ENCODE data around the gene CBFA2T2.
"Not testable (repeated sequence)": the region's sequence is repeated elsewhere in the genome, so short reads cannot be mapped to it uniquely, and the experiment has no call there.

The CBFA2T2 gene

GRCh38 chr20:33490934-33491656 lies 1.2 kb downstream of the CBFA2T2 start:
- POLR2A ChIA-PET, result no interaction called here
- 84% methylated on average over 6 of the region's 8 CpGs for WGBS (ENCODE audit: insufficient coverage)
- no peaks in the 10 kb centered on the region for H3K9me3 ChIP-seq (ENCODE audit: control extremely low read depth in 1 of 5, control insufficient read depth in 4 of 5, insufficient read depth in 2 of 5, low read depth in 1 of 5, low read length in 4 of 5)
- H3K27me3 ChIP-seq (replicated peaks in 2 of 5; ENCODE audit: control insufficient read depth in 4 of 5, insufficient read depth in 5 of 5, low read length in 4 of 5), result no peaks in the 10 kb centered on the region
- H3K27ac ChIP-seq (ENCODE audit: insufficient read depth in 1 of 2, low read depth in 1 of 2, low read length in 2 of 2, poor library complexity in 1 of 2, severe bottlenecking in 2 of 2), result peak overlapping the region; percentile 66 to 81
- CTCF ChIA-PET, result no interaction called here
- H3K36me3 ChIP-seq (ENCODE audit: control insufficient read depth in 4 of 4, insufficient read depth in 4 of 4, low read length in 3 of 4), result peaks cover 0 to 3% (median under 1%) of the 10 kb centered on the region in 4 experiments
- DNase-seq, result no peak
- H3K4me1 ChIP-seq (ENCODE audit: control extremely low read depth in 1 of 4, control insufficient read depth in 4 of 4, insufficient read depth in 4 of 4, low read length in 3 of 4), result peaks cover 0 to 17% (median 16%) of the 10 kb centered on the region in 4 experiments
- H3K4me3 ChIP-seq (ENCODE audit: control insufficient read depth in 1 of 7, extremely low read depth in 1 of 7, insufficient read depth in 4 of 7, low read depth in 2 of 7, low read length in 6 of 7), result peak overlapping the region; percentile 38 to 96 (median 89)

GRCh38 chr20:33493076-33493766 lies 3.3 kb downstream of the CBFA2T2 start:
- Histone ChIP-seq H3K36me3 (ENCODE audit: control insufficient read depth in 4 of 4, insufficient read depth in 4 of 4, low read length in 3 of 4) (peaks cover 0 to 3% (median 1%) of the 10 kb centered on the region in 4 experiments), H3K27me3 (replicated peaks in 2 of 5; ENCODE audit: control insufficient read depth in 4 of 5, insufficient read depth in 5 of 5, low read length in 4 of 5) (no peaks in the 10 kb centered on the region), H3K27ac (ENCODE audit: insufficient read depth in 1 of 2, low read depth in 1 of 2, low read length in 2 of 2, poor library complexity in 1 of 2, severe bottlenecking in 2 of 2) (no peak overlapping the region), H3K4me3 (ENCODE audit: control insufficient read depth in 1 of 7, extremely low read depth in 1 of 7, insufficient read depth in 4 of 7, low read depth in 2 of 7, low read length in 6 of 7) (no peak overlapping the region), H3K9me3 (ENCODE audit: control extremely low read depth in 1 of 5, control insufficient read depth in 4 of 5, insufficient read depth in 2 of 5, low read depth in 1 of 5, low read length in 4 of 5) (no peaks in the 10 kb centered on the region), H3K4me1 (ENCODE audit: control extremely low read depth in 1 of 4, control insufficient read depth in 4 of 4, insufficient read depth in 4 of 4, low read length in 3 of 4) (peaks cover 0 to 17% (median 16%) of the 10 kb centered on the region in 4 experiments)
- WGBS (ENCODE audit: insufficient coverage), result 99% methylated on average over 11 of the region's 15 CpGs
- ChIA-PET POLR2A (no interaction called here), CTCF (interaction anchor here (1.3 kb wide), 1 partner anchor 13 kb away, joined by 7 read pairs; no protein-coding TSS in a partner anchor)
- DNase-seq, result no peak

- H3K4me3 ChIP-seq (ENCODE audit: control insufficient read depth in 1 of 7, extremely low read depth in 1 of 7, insufficient read depth in 4 of 7, low read depth in 2 of 7, low read length in 6 of 7); H3K4me1 ChIP-seq (ENCODE audit: control extremely low read depth in 1 of 4, control insufficient read depth in 4 of 4, insufficient read depth in 4 of 4, low read length in 3 of 4); H3K9me3 ChIP-seq (ENCODE audit: control extremely low read depth in 1 of 5, control insufficient read depth in 4 of 5, insufficient read depth in 2 of 5, low read depth in 1 of 5, low read length in 4 of 5); DNase-seq; H3K27me3 ChIP-seq (replicated peaks in 2 of 5; ENCODE audit: control insufficient read depth in 4 of 5, insufficient read depth in 5 of 5, low read length in 4 of 5); H3K36me3 ChIP-seq (ENCODE audit: control insufficient read depth in 4 of 4, insufficient read depth in 4 of 4, low read length in 3 of 4); POLR2A ChIA-PET; H3K27ac ChIP-seq (ENCODE audit: insufficient read depth in 1 of 2, low read depth in 1 of 2, low read length in 2 of 2, poor library complexity in 1 of 2, severe bottlenecking in 2 of 2): not testable (repeated sequence)
- 100% methylated on average over 4 of the region's 6 CpGs for WGBS (ENCODE audit: insufficient coverage)
- CTCF ChIA-PET, result interaction anchor here (1.1 to 1.3 kb wide), 2 partner anchors 36 to 43 kb away, joined by 3 read pairs; no protein-coding TSS in a partner anchor
Measured at GRCh38 chr20:33496776-33497175, 6.9 kb downstream of the CBFA2T2 start.

GRCh38 chr20:33499355-33499754 lies 9.5 kb downstream of the CBFA2T2 start:
- no peak for DNase-seq
- Histone ChIP-seq H3K4me1 (ENCODE audit: control extremely low read depth in 1 of 4, control insufficient read depth in 4 of 4, insufficient read depth in 4 of 4, low read length in 3 of 4) (no peaks in the 10 kb centered on the region), H3K27me3 (replicated peaks in 2 of 5; ENCODE audit: control insufficient read depth in 4 of 5, insufficient read depth in 5 of 5, low read length in 4 of 5) (no peaks in the 10 kb centered on the region), H3K4me3 (ENCODE audit: control insufficient read depth in 1 of 7, extremely low read depth in 1 of 7, insufficient read depth in 4 of 7, low read depth in 2 of 7, low read length in 6 of 7) (no peak overlapping the region), H3K27ac (ENCODE audit: insufficient read depth in 1 of 2, low read depth in 1 of 2, low read length in 2 of 2, poor library complexity in 1 of 2, severe bottlenecking in 2 of 2) (no peak overlapping the region), H3K9me3 (ENCODE audit: control extremely low read depth in 1 of 5, control insufficient read depth in 4 of 5, insufficient read depth in 2 of 5, low read depth in 1 of 5, low read length in 4 of 5) (no peaks in the 10 kb centered on the region), H3K36me3 (ENCODE audit: control insufficient read depth in 4 of 4, insufficient read depth in 4 of 4, low read length in 3 of 4) (peaks cover 0 to 3% (median 0%) of the 10 kb centered on the region in 4 experiments)
- 100% methylated on average over 1 of the region's 3 CpGs for WGBS (ENCODE audit: insufficient coverage)
- ChIA-PET CTCF (interaction anchor here (0.9 kb wide), 1 partner anchor 169 kb away, joined by 3 read pairs; no protein-coding TSS in a partner anchor), POLR2A (no interaction called here)

- Histone ChIP-seq H3K27ac (ENCODE audit: insufficient read depth in 1 of 2, low read depth in 1 of 2, low read length in 2 of 2, poor library complexity in 1 of 2, severe bottlenecking in 2 of 2) (no peak overlapping the region), H3K27me3 (replicated peaks in 2 of 5; ENCODE audit: control insufficient read depth in 4 of 5, insufficient read depth in 5 of 5, low read length in 4 of 5) (no peaks in the 10 kb centered on the region), H3K4me1 (ENCODE audit: control extremely low read depth in 1 of 4, control insufficient read depth in 4 of 4, insufficient read depth in 4 of 4, low read length in 3 of 4) (no peaks in the 10 kb centered on the region), H3K9me3 (ENCODE audit: control extremely low read depth in 1 of 5, control insufficient read depth in 4 of 5, insufficient read depth in 2 of 5, low read depth in 1 of 5, low read length in 4 of 5) (no peaks in the 10 kb centered on the region), H3K4me3 (ENCODE audit: control insufficient read depth in 1 of 7, extremely low read depth in 1 of 7, insufficient read depth in 4 of 7, low read depth in 2 of 7, low read length in 6 of 7) (no peak overlapping the region), H3K36me3 (ENCODE audit: control insufficient read depth in 4 of 4, insufficient read depth in 4 of 4, low read length in 3 of 4) (peaks cover 0 to 3% (median 0%) of the 10 kb centered on the region in 4 experiments)
- no peak for DNase-seq
- CTCF ChIA-PET, result no interaction called here
- POLR2A ChIA-PET, result interaction anchor here (0.7 to 1.0 kb wide), 3 partner anchors 11 to 322 kb away, joined by 3 to 5 read pairs (median 4); partner anchors contain the start of gene CBFA2T2
- no CpG with 5 or more reads among the region's 2 CpGs for WGBS (ENCODE audit: insufficient coverage)
Measured at GRCh38 chr20:33501000-33501399, 11.1 kb downstream of the CBFA2T2 start.

GRCh38 chr20:33503564-33503963 lies 13.7 kb downstream of the CBFA2T2 start:
- H3K36me3 ChIP-seq (ENCODE audit: control insufficient read depth in 4 of 4, insufficient read depth in 4 of 4, low read length in 3 of 4), result no peaks in the 10 kb centered on the region
- ChIA-PET CTCF (interaction anchor here (0.9 to 1.6 kb wide), 2 partner anchors 9 to 14 kb away, joined by 3 to 4 read pairs; no protein-coding TSS in a partner anchor), POLR2A (interaction anchor here (0.7 kb wide), 1 partner anchor 41 kb away, joined by 3 read pairs; no protein-coding TSS in a partner anchor)
- H3K4me1 ChIP-seq (ENCODE audit: control extremely low read depth in 1 of 4, control insufficient read depth in 4 of 4, insufficient read depth in 4 of 4, low read length in 3 of 4), result peaks cover 0 to 5% (median 2%) of the 10 kb centered on the region in 4 experiments
- no peaks in the 10 kb centered on the region for H3K9me3 ChIP-seq (ENCODE audit: control extremely low read depth in 1 of 5, control insufficient read depth in 4 of 5, insufficient read depth in 2 of 5, low read depth in 1 of 5, low read length in 4 of 5)
- DNase-seq, result no peak
- H3K27ac ChIP-seq (ENCODE audit: insufficient read depth in 1 of 2, low read depth in 1 of 2, low read length in 2 of 2, poor library complexity in 1 of 2, severe bottlenecking in 2 of 2), result no peak overlapping the region
- H3K4me3 ChIP-seq (ENCODE audit: control insufficient read depth in 1 of 7, extremely low read depth in 1 of 7, insufficient read depth in 4 of 7, low read depth in 2 of 7, low read length in 6 of 7), result no peak overlapping the region
- 100% methylated on average over 1 of the region's 6 CpGs for whole genome bisulfite sequencing (ENCODE audit: insufficient coverage)
- H3K27me3 ChIP-seq (replicated peaks in 2 of 5; ENCODE audit: control insufficient read depth in 4 of 5, insufficient read depth in 5 of 5, low read length in 4 of 5), result no peaks in the 10 kb centered on the region

- H3K27me3 ChIP-seq (replicated peaks in 2 of 5; ENCODE audit: control insufficient read depth in 4 of 5, insufficient read depth in 5 of 5, low read length in 4 of 5), result no peaks in the 10 kb centered on the region
- no peak for DNase-seq
- ChIA-PET POLR2A (no interaction called here), CTCF (interaction anchor here (0.8 to 1.9 kb wide), 3 partner anchors 14 to 70 kb away, joined by 3 to 7 read pairs (median 3); no protein-coding TSS in a partner anchor)
- no peaks in the 10 kb centered on the region for H3K9me3 ChIP-seq (ENCODE audit: control extremely low read depth in 1 of 5, control insufficient read depth in 4 of 5, insufficient read depth in 2 of 5, low read depth in 1 of 5, low read length in 4 of 5)
- H3K27ac ChIP-seq (ENCODE audit: insufficient read depth in 1 of 2, low read depth in 1 of 2, low read length in 2 of 2, poor library complexity in 1 of 2, severe bottlenecking in 2 of 2), result no peak overlapping the region
- no peak overlapping the region for H3K4me3 ChIP-seq (ENCODE audit: control insufficient read depth in 1 of 7, extremely low read depth in 1 of 7, insufficient read depth in 4 of 7, low read depth in 2 of 7, low read length in 6 of 7)
- H3K4me1 ChIP-seq (ENCODE audit: control extremely low read depth in 1 of 4, control insufficient read depth in 4 of 4, insufficient read depth in 4 of 4, low read length in 3 of 4), result peaks cover 0 to 5% (median 2%) of the 10 kb centered on the region in 4 experiments
- 100% methylated on average over 1 of the region's 2 CpGs for WGBS (ENCODE audit: insufficient coverage)
- H3K36me3 ChIP-seq (ENCODE audit: control insufficient read depth in 4 of 4, insufficient read depth in 4 of 4, low read length in 3 of 4), result no peaks in the 10 kb centered on the region
Measured at GRCh38 chr20:33506576-33506975, 16.7 kb downstream of the CBFA2T2 start.
